Trophoblast cell (in vitro differentiated cells and primary cell): ENCODE measurements around the gene HOXB9.

Experiments
- DNase-seq, 2 donors: peaks; one replicate each; pipeline ENCODE4 v3.0.0-alpha.2; 2016
- H2AFZ ChIP-seq: 2 replicates; pipeline ENCODE4 v1.6.1; 2013; ENCODE audit warnings: low read length, moderate library complexity, mild to moderate bottlenecking; ENCODE audit not compliant: insufficient read depth, poor library complexity
- H2AK5ac ChIP-seq: 2 replicates; pipeline ENCODE4 v1.6.1; 2013; ENCODE audit warnings: mild to moderate bottlenecking, low read length
- H2BK120ac ChIP-seq: 2 replicates; pipeline ENCODE4 v1.6.1; 2013; ENCODE audit warnings: low read length, mild to moderate bottlenecking, moderate library complexity; ENCODE audit not compliant: insufficient read depth, poor library complexity
- H2BK12ac ChIP-seq: 2 replicates; pipeline ENCODE4 v1.6.1; 2013; ENCODE audit warnings: mild to moderate bottlenecking, low read length, moderate library complexity
- H2BK5ac ChIP-seq: 2 replicates; pipeline ENCODE4 v1.6.1; 2013; ENCODE audit warnings: low read length, low read depth, moderate library complexity, mild to moderate bottlenecking; ENCODE audit not compliant: poor library complexity
- H3K14ac ChIP-seq: 2 replicates; pipeline ENCODE4 v1.6.1; 2013; ENCODE audit warnings: mild to moderate bottlenecking, low read length
- H3K18ac ChIP-seq: 2 replicates; pipeline ENCODE4 v1.6.1; 2013; ENCODE audit warnings: mild to moderate bottlenecking, low read length
- H3K23ac ChIP-seq: 2 replicates; pipeline ENCODE4 v1.6.1; 2013; ENCODE audit warnings: low read length
- H3K27ac ChIP-seq: 2 replicates; pipeline ENCODE4 v1.5.1; 2013; ENCODE audit warnings: low read depth, mild to moderate bottlenecking, inconsistent platforms, low read length, moderate library complexity
- H3K27me3 ChIP-seq: 2 replicates; pipeline ENCODE4 v1.6.1; 2013; ENCODE audit warnings: inconsistent platforms, mild to moderate bottlenecking, low read length, moderate library complexity; ENCODE audit not compliant: insufficient read depth
- H3K36me3 ChIP-seq, 2 experiments: 1 replicate in 1 of 2; 2 replicates in 1 of 2; pipeline ENCODE4 v1.6.1; 2013; ENCODE audit warnings: low read length in 2 of 2, mild to moderate bottlenecking in 2 of 2, moderate library complexity in 1 of 2; ENCODE audit not compliant: insufficient read depth in 2 of 2, control insufficient read depth in 1 of 2
- H3K4ac ChIP-seq: 2 replicates; pipeline ENCODE4 v1.6.1; 2013; ENCODE audit warnings: low read depth, mild to moderate bottlenecking, low read length, moderate library complexity
- H3K4me1 ChIP-seq, 2 experiments: 1 replicate in 1 of 2; 2 replicates in 1 of 2; pipeline ENCODE4 v1.6.1; 2013; ENCODE audit warnings: low read length in 2 of 2, mild to moderate bottlenecking in 2 of 2, moderate library complexity in 1 of 2; ENCODE audit not compliant: insufficient read depth in 2 of 2, control insufficient read depth in 1 of 2
- H3K4me2 ChIP-seq: 2 replicates; pipeline ENCODE4 v1.6.1; 2013; ENCODE audit warnings: inconsistent platforms, mild to moderate bottlenecking, low read length, moderate library complexity
- H3K4me3 ChIP-seq: 2 replicates; pipeline ENCODE4 v1.5.1; 2013; ENCODE audit warnings: mild to moderate bottlenecking, low read depth, low read length, inconsistent platforms
- H3K79me1 ChIP-seq: one replicate; pipeline ENCODE4 v1.6.1; 2013; ENCODE audit warnings: low read length
- H3K79me2 ChIP-seq: 2 replicates; pipeline ENCODE4 v1.6.1; 2013; ENCODE audit warnings: low read length, mild to moderate bottlenecking; ENCODE audit not compliant: control insufficient read depth, insufficient read depth, poor library complexity
- H3K9ac ChIP-seq: 2 replicates; pipeline ENCODE4 v1.6.1; 2013; ENCODE audit warnings: mild to moderate bottlenecking, low read length
- H3K9me3 ChIP-seq: 2 replicates; pipeline ENCODE4 v1.6.1; 2013; ENCODE audit warnings: low read depth, mild to moderate bottlenecking, control low read depth, inconsistent platforms, low read length; ENCODE audit not compliant: insufficient read depth
- H4K12ac ChIP-seq: 2 replicates; pipeline ENCODE4 v1.6.1; 2013; ENCODE audit warnings: low read depth, mild to moderate bottlenecking, low read length, moderate library complexity
- H4K8ac ChIP-seq: 2 replicates; pipeline ENCODE4 v1.6.1; 2013; ENCODE audit warnings: low read depth, mild to moderate bottlenecking, low read length, moderate library complexity
- H4K91ac ChIP-seq: one replicate; pipeline ENCODE4 v1.6.1; 2013; ENCODE audit warnings: low read depth, mild to moderate bottlenecking, low read length, moderate library complexity
- WGBS: extraction: QIAGEN DNeasy Blood & Tissue Kit; methylation state at CpG from one replicate; pipeline ENCODE4 v1.1.7; 2013; ENCODE audit warnings: missing lambda C conversion rate; ENCODE audit not compliant: insufficient read length, insufficient coverage; ENCODE audit errors: extremely low coverage; 5-methylcytosine and 5-hydroxymethylcytosine counted together

HOXB9 gene

GRCh38 chr17:48595278-48595999, 30.7 kb downstream of the HOXB9 start:
- Histone ChIP-seq H3K27ac (no peak overlapping the region), H3K79me1 (peaks cover 29% of the 10 kb centered on the region), H2BK12ac (no peak overlapping the region), H3K14ac (no peak overlapping the region), H2AK5ac (peak overlapping the region; percentile 36), H4K91ac (peak overlapping the region; percentile 52), H3K4me2 (peak overlapping the region; percentile 84), H3K4ac (no peak overlapping the region), H4K8ac (no peak overlapping the region), H3K18ac (no peak overlapping the region), H3K4me1 (peaks cover 24 to 40% of the 10 kb centered on the region in 2 experiments), H2BK5ac (no peak overlapping the region), H3K36me3 (peaks cover 3 to 10% of the 10 kb centered on the region in 2 experiments), H3K27me3 (peaks cover 3% of the 10 kb centered on the region), H3K4me3 (no peak overlapping the region), H3K23ac (no peak overlapping the region), H2AFZ (no peak overlapping the region), H3K79me2 (peaks cover 11% of the 10 kb centered on the region), H3K9me3 (no peaks in the 10 kb centered on the region), H4K12ac (no peak overlapping the region), H2BK120ac (no peak overlapping the region), H3K9ac (no peak overlapping the region)
- WGBS, result no CpG with 5 or more reads among the region's 25 CpGs
- no peak for DNase-seq

- no peak overlapping the region for H3K23ac ChIP-seq
- no peak overlapping the region for H3K4me3 ChIP-seq
- H3K9me3 ChIP-seq, result no peaks in the 10 kb centered on the region
- H3K36me3 ChIP-seq, result peaks cover 3 to 10% of the 10 kb centered on the region in 2 experiments
- H3K4me1 ChIP-seq, result peaks cover 31 to 45% of the 10 kb centered on the region in 2 experiments
- no peak overlapping the region for H3K4ac ChIP-seq
- H2AK5ac ChIP-seq, result no peak overlapping the region
- no peak overlapping the region for H3K9ac ChIP-seq
- no CpG with 5 or more reads among the region's 25 CpGs for WGBS
- H2AFZ ChIP-seq, result peak overlapping the region; percentile 13
- peak overlapping the region; percentile 16 for H2BK12ac ChIP-seq
- peaks cover 11% of the 10 kb centered on the region for H3K79me2 ChIP-seq
- H2BK120ac ChIP-seq, result no peak overlapping the region
- H4K8ac ChIP-seq, result peak overlapping the region; percentile 59
- peak overlapping the region; percentile 55 for H4K12ac ChIP-seq
- peak overlapping the region; percentile 52 for H4K91ac ChIP-seq
- peak overlapping the region; percentile 48 for H3K4me2 ChIP-seq
- H3K27me3 ChIP-seq, result peaks cover 3% of the 10 kb centered on the region
- peaks cover 27% of the 10 kb centered on the region for H3K79me1 ChIP-seq
- peak overlapping the region; percentile 49 for H3K27ac ChIP-seq
- peak overlapping the region; percentile 35 for H2BK5ac ChIP-seq
- no peak overlapping the region for H3K18ac ChIP-seq
- no peak for DNase-seq
- peak overlapping the region; percentile 25 for H3K14ac ChIP-seq
These were observed 31.4 kb downstream of the HOXB9 start for GRCh38 chr17:48594538-48595277.

GRCh38 chr17:48593840-48594537, 32.2 kb downstream of the HOXB9 start:
- Histone ChIP-seq H3K36me3 (peaks cover 3 to 10% of the 10 kb centered on the region in 2 experiments), H3K79me1 (peaks cover 27% of the 10 kb centered on the region), H2BK5ac (peak overlapping the region; percentile 35), H2AFZ (peak overlapping the region; percentile 13), H3K18ac (no peak overlapping the region), H2BK120ac (no peak overlapping the region), H3K9ac (no peak overlapping the region), H3K27me3 (peaks cover 3% of the 10 kb centered on the region), H3K27ac (peak overlapping the region; percentile 49), H3K4me1 (peaks cover 31 to 44% of the 10 kb centered on the region in 2 experiments), H3K4me3 (no peak overlapping the region), H2AK5ac (no peak overlapping the region), H3K14ac (no peak overlapping the region), H3K79me2 (peaks cover 11% of the 10 kb centered on the region), H3K9me3 (no peaks in the 10 kb centered on the region), H2BK12ac (peak overlapping the region; percentile 16), H4K8ac (peak overlapping the region; percentile 59), H3K4me2 (peak overlapping the region; percentile 48), H3K23ac (no peak overlapping the region), H3K4ac (no peak overlapping the region), H4K91ac (peak overlapping the region; percentile 52), H4K12ac (peak overlapping the region; percentile 55)
- no CpG with 5 or more reads among the region's 37 CpGs for WGBS
- DNase-seq, result peak; percentile 80 to 86

GRCh38 chr17:48593126-48593829, 32.9 kb downstream of the HOXB9 start, which contains the start of gene HOXB5:
Gene HOXB5, minus strand, starts transcription at chr17:48593779. Its CDS starts 97 bp downstream, at chr17:48593682.
- H3K79me1 ChIP-seq, result peaks cover 23% of the 10 kb centered on the region
- peak within 1 kb of the TSS; percentile 69 for H3K4me3 ChIP-seq
- peak within 1 kb of the TSS; percentile 8 for H3K9ac ChIP-seq
- peak within 1 kb of the TSS; percentile 67 for H2BK5ac ChIP-seq
- peak within 1 kb of the TSS; percentile 84 for H3K4me2 ChIP-seq
- no CpG with 5 or more reads among the region's 50 CpGs for WGBS
- H3K4ac ChIP-seq, result peak within 1 kb of the TSS; percentile 80
- peak within 1 kb of the TSS; percentile 92 for H3K14ac ChIP-seq
- peak within 1 kb of the TSS; percentile 91 for H4K91ac ChIP-seq
- DNase-seq, result no peak
- peak within 1 kb of the TSS; percentile 89 for H4K8ac ChIP-seq
- H3K23ac ChIP-seq, result no peak within 1 kb of the TSS
- H3K27ac ChIP-seq, result peak within 1 kb of the TSS; percentile 49
- peaks cover 3% of the 10 kb centered on the region for H3K27me3 ChIP-seq
- H3K36me3 ChIP-seq, result peaks cover 3 to 10% of the 10 kb centered on the region in 2 experiments
- no peaks in the 10 kb centered on the region for H3K9me3 ChIP-seq
- peak within 1 kb of the TSS; percentile 97 for H3K18ac ChIP-seq
- peaks cover 11% of the 10 kb centered on the region for H3K79me2 ChIP-seq
- H4K12ac ChIP-seq, result peak within 1 kb of the TSS; percentile 88
- H3K4me1 ChIP-seq, result peaks cover 36 to 43% of the 10 kb centered on the region in 2 experiments
- peak within 1 kb of the TSS; percentile 81 for H2BK12ac ChIP-seq
- H2AFZ ChIP-seq, result peak within 1 kb of the TSS; percentile 98
- H2BK120ac ChIP-seq, result peak within 1 kb of the TSS; percentile 91
- H2AK5ac ChIP-seq, result peak within 1 kb of the TSS; percentile 77
